Hematopoietic multipotent progenitor cell (in vitro differentiated cells): ENCODE measurements around the gene CPNE4. TPM values are rescaled to one million over a fixed set of nuclear protein-coding genes. Genes with fewer than 3 reads are reported as not detected.
"Not testable (repeated sequence)": the region's sequence is repeated elsewhere in the genome, so short reads cannot be mapped to it uniquely, and the experiment has no call there.

Experiments used
- DNase-seq, 3 donors: peaks; one replicate each; pipeline ENCODE4 v3.0.0-alpha.2; 2011 to 2015; ENCODE audit warnings: low read depth in 2 of 3, low spot score in 2 of 3
- total RNA-seq: library from RNA; depleted of rRNA; stranded (reverse); fragments of >200 nt; gene quantifications from one replicate; pipeline ENCODE4 v1.2.3, GENCODE V29; 2012

The CPNE4 gene
- total RNA-seq: not detected

GRCh38 chr3:132034486-132035464 is at the start of gene CPNE4:
Gene CPNE4 (minus strand): TSS chr3:132035014.
- DNase-seq: peak; percentile 5 to 92 (median 84)

- no peak for DNase-seq
Measured at GRCh38 chr3:132083583-132084279, 48.9 kb upstream of the CPNE4 start.

- no peak for DNase-seq
Measured at GRCh38 chr3:132083159-132083558, 48.3 kb upstream of the CPNE4 start.

- DNase-seq: no peak
Measured at GRCh38 chr3:132079147-132079546, 44.3 kb upstream of the CPNE4 start.

- DNase-seq: no peak
Measured at GRCh38 chr3:132073771-132074170, 39.0 kb upstream of the CPNE4 start.

- no peak for DNase-seq
Measured at GRCh38 chr3:132071043-132071442, 36.2 kb upstream of the CPNE4 start.

- no peak for DNase-seq
Measured at GRCh38 chr3:132064114-132064513, 29.3 kb upstream of the CPNE4 start.

GRCh38 chr3:132062535-132062934 is 27.7 kb upstream of the CPNE4 start:
- no peak for DNase-seq

GRCh38 chr3:132055872-132056271 is 21.1 kb upstream of the CPNE4 start:
- DNase-seq: no peak

- no peak for DNase-seq
Measured at GRCh38 chr3:132047209-132047608, 12.4 kb upstream of the CPNE4 start.

GRCh38 chr3:132044874-132045273 is 10.1 kb upstream of the CPNE4 start:
- DNase-seq: not testable (repeated sequence)

- no peak for DNase-seq
Measured at GRCh38 chr3:132042681-132043080, 7.9 kb upstream of the CPNE4 start.

- DNase-seq: peak in 1 of 3 donors; percentile 33
Measured at GRCh38 chr3:132038198-132038825, 3.5 kb upstream of the CPNE4 start.

- no peak for DNase-seq
Measured at GRCh38 chr3:132037581-132037980, 2.8 kb upstream of the CPNE4 start.

GRCh38 chr3:132037056-132037455 is 2.2 kb upstream of the CPNE4 start:
- no peak for DNase-seq

- DNase-seq: no peak
Measured at GRCh38 chr3:132034097-132034485, 723 bp downstream of the CPNE4 start.

- no peak for DNase-seq
Measured at GRCh38 chr3:132033471-132033870, 1.3 kb downstream of the CPNE4 start.

- DNase-seq: no peak
Measured at GRCh38 chr3:132032959-132033358, 1.9 kb downstream of the CPNE4 start.

GRCh38 chr3:132029182-132029902 is 5.5 kb downstream of the CPNE4 start:
- peak in 2 of 3 donors; percentile 69 to 84 for DNase-seq

GRCh38 chr3:132022914-132023313 is 11.9 kb downstream of the CPNE4 start:
- no peak for DNase-seq

- no peak for DNase-seq
Measured at GRCh38 chr3:132020058-132020457, 14.8 kb downstream of the CPNE4 start.
